Fibroblast of villous mesenchyme (primary cell): Measurements from ENCODE around the gene C5orf52. TPM values are rescaled to one million over a fixed set of nuclear protein-coding genes. Genes with fewer than 3 reads are reported as not detected.

ENCODE experiments used
- DNase-seq: peaks from one replicate; pipeline ENCODE4 v3.0.0-alpha.2; 2010; ENCODE audit warnings: low read depth
- H3K4me3 ChIP-seq: 2 replicates; pipeline ENCODE4 v1.5.1; 2011; ENCODE audit warnings: low read depth, mild to moderate bottlenecking, low read length
- total RNA-seq: library from RNA; depleted of rRNA; stranded (reverse); fragments of >200 nt; gene quantifications from 2 replicates; pipeline ENCODE4 v1.2.3, GENCODE V29; 2012
- TF ChIP-seq, protein P1 (sequence below): IDR thresholded peaks from 2 replicates; pipeline ENCODE4 v1.5.1; 2012; ENCODE audit warnings: low read depth, mild to moderate bottlenecking, low read length; ENCODE audit not compliant: insufficient read depth

C5orf52 gene
- not detected in 2 replicates for total RNA-seq

DNA sequence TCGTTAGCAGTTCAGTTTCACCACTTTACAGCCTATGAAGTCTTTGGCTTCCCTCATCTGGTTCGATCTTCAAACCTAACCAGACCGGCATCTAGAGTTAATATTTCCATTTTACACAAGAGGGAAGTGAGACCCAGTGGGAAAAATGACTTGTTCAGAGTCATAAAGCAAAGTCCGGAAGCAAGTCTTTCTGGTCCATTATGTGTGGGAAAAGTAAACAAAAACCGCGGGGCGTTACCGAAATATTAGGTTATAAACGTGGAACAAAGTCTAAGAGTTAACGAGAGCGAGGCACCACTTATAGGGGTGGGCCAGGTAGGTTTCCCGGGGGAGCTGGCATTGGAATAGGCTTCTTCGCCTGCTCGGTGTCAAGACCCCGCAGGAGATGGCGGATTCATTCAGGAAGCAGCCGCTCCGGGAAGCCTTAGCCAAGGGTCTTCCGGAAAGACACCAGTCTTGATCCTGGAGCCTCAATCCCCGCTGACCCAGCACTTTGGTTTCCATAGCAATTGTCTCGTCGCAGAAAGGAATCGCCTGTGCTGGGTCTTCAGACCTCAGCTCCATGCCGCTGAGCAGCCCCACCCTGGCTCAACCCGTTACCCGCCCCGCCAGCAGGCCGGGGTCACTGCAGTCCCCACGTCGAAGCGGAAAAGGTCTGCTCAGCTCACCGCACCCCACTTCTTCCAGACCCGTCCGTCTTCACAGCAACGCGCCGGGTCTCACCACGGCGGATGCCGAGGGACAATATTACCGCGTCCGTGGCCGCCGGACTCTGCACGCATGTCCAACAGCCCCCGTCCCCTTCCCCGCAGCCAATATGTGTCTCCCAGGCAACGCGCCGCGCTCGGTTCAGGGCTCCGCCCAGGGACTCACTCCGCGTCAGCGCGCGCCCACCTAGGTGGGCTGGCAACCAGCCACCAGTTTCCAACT lies at the start of gene C5orf52:
TSS of gene C5orf52 (plus strand) at position 872 of the 930 bp plus-strand sequence. CDS start 82 bp downstream, outside the sequence.
- TF ChIP-seq, protein P1, sequence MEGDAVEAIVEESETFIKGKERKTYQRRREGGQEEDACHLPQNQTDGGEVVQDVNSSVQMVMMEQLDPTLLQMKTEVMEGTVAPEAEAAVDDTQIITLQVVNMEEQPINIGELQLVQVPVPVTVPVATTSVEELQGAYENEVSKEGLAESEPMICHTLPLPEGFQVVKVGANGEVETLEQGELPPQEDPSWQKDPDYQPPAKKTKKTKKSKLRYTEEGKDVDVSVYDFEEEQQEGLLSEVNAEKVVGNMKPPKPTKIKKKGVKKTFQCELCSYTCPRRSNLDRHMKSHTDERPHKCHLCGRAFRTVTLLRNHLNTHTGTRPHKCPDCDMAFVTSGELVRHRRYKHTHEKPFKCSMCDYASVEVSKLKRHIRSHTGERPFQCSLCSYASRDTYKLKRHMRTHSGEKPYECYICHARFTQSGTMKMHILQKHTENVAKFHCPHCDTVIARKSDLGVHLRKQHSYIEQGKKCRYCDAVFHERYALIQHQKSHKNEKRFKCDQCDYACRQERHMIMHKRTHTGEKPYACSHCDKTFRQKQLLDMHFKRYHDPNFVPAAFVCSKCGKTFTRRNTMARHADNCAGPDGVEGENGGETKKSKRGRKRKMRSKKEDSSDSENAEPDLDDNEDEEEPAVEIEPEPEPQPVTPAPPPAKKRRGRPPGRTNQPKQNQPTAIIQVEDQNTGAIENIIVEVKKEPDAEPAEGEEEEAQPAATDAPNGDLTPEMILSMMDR, result no peak
- peak; percentile 28 for DNase-seq
- H3K4me3 ChIP-seq, result peak within 1 kb of the TSS; percentile 76

DNA sequence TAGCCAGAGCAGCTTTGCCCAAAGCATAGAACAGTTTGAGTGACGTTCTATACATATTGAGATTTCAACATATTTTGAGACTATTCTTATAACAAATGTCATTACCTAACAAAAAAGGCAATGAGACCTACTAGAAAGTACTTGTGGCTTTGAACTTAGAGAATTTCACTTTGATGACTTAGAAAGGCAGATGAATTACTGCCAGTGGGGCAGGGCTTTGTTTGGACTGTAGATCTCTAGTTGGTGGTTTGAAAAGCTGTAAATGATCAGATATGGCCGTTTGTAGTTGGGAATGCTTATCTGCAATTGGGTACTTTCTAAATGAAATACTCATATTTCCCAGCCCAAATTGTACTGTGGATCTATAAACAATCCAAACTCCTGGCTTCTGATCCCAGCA lies 47.2 kb upstream of the C5orf52 start:
- TF ChIP-seq, protein P1, result no peak
- no peak overlapping the region for H3K4me3 ChIP-seq
- DNase-seq, result no peak

DNA sequence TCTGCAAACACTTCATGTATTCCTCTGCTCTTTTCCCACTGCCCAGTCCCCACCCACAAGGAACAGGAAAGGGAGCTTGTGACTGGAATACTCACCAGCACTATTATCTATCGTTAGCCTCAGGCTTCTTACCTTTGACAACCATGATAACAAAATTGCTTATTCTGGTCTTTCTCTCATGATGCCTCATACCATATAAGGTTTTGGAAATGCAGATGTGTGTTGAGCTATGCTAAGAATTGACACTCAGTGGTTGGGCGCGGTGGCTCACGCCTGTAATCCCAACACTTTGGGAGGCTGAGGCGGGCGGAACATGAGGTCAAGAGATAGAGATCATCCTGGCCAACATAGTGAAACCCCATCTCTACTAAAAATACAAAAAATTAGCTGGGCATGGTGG lies 44.5 kb upstream of the C5orf52 start:
- TF ChIP-seq, protein P1, result no peak
- DNase-seq, result no peak
- H3K4me3 ChIP-seq, result no peak overlapping the region

DNA sequence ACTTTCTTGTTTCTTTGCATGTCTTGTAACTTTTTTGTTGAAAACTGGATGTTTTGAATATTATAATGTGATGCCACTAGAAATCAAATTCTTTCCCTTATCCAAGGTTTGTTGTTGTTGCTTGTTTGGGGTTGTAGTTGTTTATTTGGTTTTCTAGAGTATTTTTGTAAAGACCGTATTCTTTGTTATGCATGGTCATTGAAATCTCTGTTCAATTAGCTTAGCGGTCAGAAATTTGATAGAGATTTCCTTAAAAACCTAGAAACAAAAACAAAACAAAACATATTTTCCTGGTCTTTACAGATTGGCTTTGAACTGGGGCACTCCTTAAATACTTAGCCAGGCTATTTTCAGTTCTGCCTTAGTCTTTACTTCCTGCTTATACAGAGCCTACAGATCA lies 41.0 kb upstream of the C5orf52 start:
- no peak overlapping the region for H3K4me3 ChIP-seq
- DNase-seq, result no peak
- TF ChIP-seq, protein P1, result no peak

DNA sequence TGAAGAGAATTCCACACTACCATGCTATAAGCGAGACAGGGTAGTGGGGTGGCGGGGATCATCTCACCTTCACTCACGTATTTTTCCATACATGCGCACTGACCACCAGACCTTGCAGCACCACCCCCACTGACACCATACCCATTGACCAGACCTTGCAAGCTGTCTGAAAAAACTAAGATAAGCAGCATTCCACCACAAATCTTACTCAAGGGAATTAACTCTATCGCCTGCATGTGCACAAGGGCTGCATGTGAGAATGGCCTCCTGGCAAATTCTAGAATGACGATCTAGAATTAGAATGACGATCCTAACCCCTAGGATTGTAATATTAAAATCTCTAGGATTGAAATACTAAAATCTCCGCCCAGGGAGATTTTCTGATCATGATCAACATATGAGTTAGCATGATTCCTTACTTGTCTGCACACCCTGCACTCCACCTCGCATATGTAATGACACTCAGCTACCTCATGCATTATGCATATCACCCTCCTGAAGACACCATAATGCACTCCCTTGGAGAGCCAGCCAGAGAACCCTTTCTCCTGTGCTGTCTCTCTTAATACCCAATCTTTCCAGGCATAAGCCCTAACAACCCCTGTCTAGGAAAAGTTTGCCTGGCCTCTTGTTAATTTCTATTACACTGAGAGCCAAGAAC lies 30.8 kb upstream of the C5orf52 start:
- no peak for DNase-seq
- TF ChIP-seq, protein P1, result no peak
- H3K4me3 ChIP-seq, result no peak overlapping the region

DNA sequence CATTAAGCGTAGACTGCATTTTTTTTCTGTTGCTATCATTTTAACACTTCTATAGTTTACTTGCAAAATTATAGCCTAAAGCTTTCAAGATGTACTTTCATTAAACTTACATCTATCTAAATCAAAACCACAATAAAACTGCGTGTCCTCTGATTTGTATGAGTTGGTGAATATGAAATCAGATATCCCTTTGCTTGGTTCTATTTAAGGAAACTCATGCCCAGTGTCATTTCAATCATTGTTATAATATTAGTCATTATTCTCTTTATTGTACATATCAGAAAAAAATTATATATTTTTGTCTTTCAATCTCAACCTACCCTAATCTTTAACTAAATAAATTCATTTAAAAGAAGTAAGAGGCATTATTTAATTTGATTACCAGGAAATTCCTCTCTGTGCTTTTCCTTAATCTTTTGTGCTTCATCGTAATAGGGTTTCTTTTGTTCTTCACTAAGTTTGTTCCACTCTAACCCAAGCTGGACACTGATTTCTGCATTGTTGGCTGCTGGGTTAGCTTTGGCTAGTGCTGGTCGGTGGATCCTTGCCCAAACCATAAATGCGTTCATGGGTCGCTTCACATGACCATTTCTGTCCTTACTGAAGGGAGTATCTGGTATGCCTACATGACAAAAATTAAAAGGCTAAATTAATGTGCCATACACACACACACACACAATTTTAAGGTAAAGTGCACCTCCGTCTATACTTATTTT lies 22.9 kb upstream of the C5orf52 start:
- DNase-seq, result no peak
- TF ChIP-seq, protein P1, result no peak
- H3K4me3 ChIP-seq, result no peak overlapping the region
